GM10248 (cell line): ENCODE results near the gene CD276.

Experiments
- CTCF ChIA-PET: fragments of 300-600 bp; sonication (Branson Sonifier 250); formaldehyde crosslinking; extraction: SDS; loops from one replicate; lab custom pipeline; 2021; ENCODE audit warnings: antibody characterized with exemption; lab: Yijun Ruan, JAX
- POLR2A ChIA-PET: fragments of 350-650 bp; sonication (Branson Sonifier 250); formaldehyde crosslinking; extraction: SDS; loops from one replicate; lab custom pipeline; 2020; ENCODE audit warnings: antibody characterized with exemption; lab: Yijun Ruan, JAX
- DNase-seq: peaks from one replicate; pipeline ENCODE4 v3.0.0; 2012; ENCODE audit errors: extremely low spot score
- CTCF ChIP-seq: IDR thresholded peaks from 2 replicates; pipeline ENCODE4 v1.5.1; 2012; ENCODE audit warnings: mild to moderate bottlenecking, low read depth; ENCODE audit errors: extremely low read depth, missing control alignments, control extremely low read depth

The CD276 gene

GRCh38 chr15:73737535-73737934, 53.4 kb downstream of the CD276 start:
- no peak for TF ChIP-seq CTCF
- CTCF ChIA-PET, result no interaction called here
- POLR2A ChIA-PET, result no interaction called here
- no peak for DNase-seq

- CTCF ChIA-PET, result no interaction called here
- DNase-seq, result no peak
- POLR2A ChIA-PET, result interaction anchor here (0.6 kb wide), 1 partner anchor 20 kb away, joined by 4 read pairs; no protein-coding TSS in a partner anchor
- no peak for TF ChIP-seq CTCF
These were observed 56.2 kb downstream of the CD276 start for GRCh38 chr15:73740152-73741048.

- CTCF ChIA-PET, result interaction anchor here (0.8 kb wide), 1 partner anchor 106 kb away, joined by 3 read pairs; no protein-coding TSS in a partner anchor
- DNase-seq, result no peak
- no peak for TF ChIP-seq CTCF
- POLR2A ChIA-PET, result no interaction called here
These were observed 57.2 kb downstream of the CD276 start for GRCh38 chr15:73741321-73741836.

- ChIA-PET POLR2A (no interaction called here), CTCF (no interaction called here)
- no peak for DNase-seq
- TF ChIP-seq CTCF, result no peak
These were observed 60.1 kb downstream of the CD276 start for GRCh38 chr15:73744293-73744692.

GRCh38 chr15:73745073-73745472, 60.9 kb downstream of the CD276 start:
- no peak for DNase-seq
- CTCF ChIA-PET, result no interaction called here
- POLR2A ChIA-PET, result no interaction called here
- no peak for TF ChIP-seq CTCF

- DNase-seq, result no peak
- TF ChIP-seq CTCF, result no peak
- ChIA-PET POLR2A (no interaction called here), CTCF (no interaction called here)
These were observed 62.1 kb downstream of the CD276 start for GRCh38 chr15:73746261-73746660.
